ENCODE measurements around the gene SYNPR. TPM values are rescaled to one million over a fixed set of nuclear protein-coding genes. Genes with fewer than 3 reads are reported as not detected.

Gene SYNPR
- total RNA-seq, 1 donor = not detected

- TF ChIP-seq CTCF (IDR thresholded peaks at IDR 0.05; ENCODE audit: extremely low read depth, low read depth, low read length) = peak; percentile 85
- Histone ChIP-seq H3K27me3 (ENCODE audit: insufficient read depth, low read length) (peaks cover 10% of the 10 kb centered on the region), H4K20me1 (ENCODE audit: insufficient read depth, low read length) (no peaks in the 10 kb centered on the region), H3K9me3 (ENCODE audit: low read depth, low read length) (no peaks in the 10 kb centered on the region), H3K4me3 (ENCODE audit: insufficient read depth, low read length) (no peak overlapping the region), H3K4me2 (ENCODE audit: insufficient read depth, low read length) (no peak overlapping the region), H3K79me2 (ENCODE audit: insufficient read depth, low read length) (no peaks in the 10 kb centered on the region), H3K36me3 (ENCODE audit: insufficient read depth, low read length) (no peaks in the 10 kb centered on the region), H3K27ac (ENCODE audit: low read depth, low read length) (no peak overlapping the region), H2AFZ (ENCODE audit: low read length) (no peak overlapping the region), H3K4me1 (ENCODE audit: insufficient read depth, low read length) (peaks cover 13% of the 10 kb centered on the region)
- DNase-seq (ENCODE audit: insufficient read length, low spot score, missing footprints) = peak; percentile 13
These were observed 73.3 kb downstream of the SYNPR start for GRCh38 chr3:63351159-63352007.

- no peak overlapping the region for H3K4me3 ChIP-seq (ENCODE audit: insufficient read depth, low read length)
- H3K79me2 ChIP-seq (ENCODE audit: insufficient read depth, low read length) = no peaks in the 10 kb centered on the region
- H2AFZ ChIP-seq (ENCODE audit: low read length) = no peak overlapping the region
- DNase-seq (ENCODE audit: insufficient read length, low spot score, missing footprints) = no peak
- no peaks in the 10 kb centered on the region for H3K36me3 ChIP-seq (ENCODE audit: insufficient read depth, low read length)
- H3K27me3 ChIP-seq (ENCODE audit: insufficient read depth, low read length) = peaks cover 10% of the 10 kb centered on the region
- no peak overlapping the region for H3K27ac ChIP-seq (ENCODE audit: low read depth, low read length)
- H3K4me1 ChIP-seq (ENCODE audit: insufficient read depth, low read length) = peaks cover 13% of the 10 kb centered on the region
- no peaks in the 10 kb centered on the region for H4K20me1 ChIP-seq (ENCODE audit: insufficient read depth, low read length)
- H3K9me3 ChIP-seq (ENCODE audit: low read depth, low read length) = no peaks in the 10 kb centered on the region
- TF ChIP-seq CTCF (IDR thresholded peaks at IDR 0.05; ENCODE audit: extremely low read depth, low read depth, low read length) = no peak
- no peak overlapping the region for H3K4me2 ChIP-seq (ENCODE audit: insufficient read depth, low read length)
These were observed 73.8 kb downstream of the SYNPR start for GRCh38 chr3:63352008-63352279.

- Histone ChIP-seq H3K9me3 (ENCODE audit: low read depth, low read length) (no peaks in the 10 kb centered on the region), H3K27ac (ENCODE audit: low read depth, low read length) (no peak overlapping the region), H2AFZ (ENCODE audit: low read length) (peak overlapping the region; percentile 24), H3K79me2 (ENCODE audit: insufficient read depth, low read length) (no peaks in the 10 kb centered on the region), H4K20me1 (ENCODE audit: insufficient read depth, low read length) (no peaks in the 10 kb centered on the region), H3K4me1 (ENCODE audit: insufficient read depth, low read length) (peaks cover 13% of the 10 kb centered on the region), H3K36me3 (ENCODE audit: insufficient read depth, low read length) (no peaks in the 10 kb centered on the region), H3K4me3 (ENCODE audit: insufficient read depth, low read length) (no peak overlapping the region), H3K4me2 (ENCODE audit: insufficient read depth, low read length) (peak overlapping the region; percentile 58), H3K27me3 (ENCODE audit: insufficient read depth, low read length) (peaks cover 10% of the 10 kb centered on the region)
- peak; percentile 37 for DNase-seq (ENCODE audit: insufficient read length, low spot score, missing footprints)
- TF ChIP-seq CTCF (IDR thresholded peaks at IDR 0.05; ENCODE audit: extremely low read depth, low read depth, low read length) = no peak
These were observed 75.3 kb downstream of the SYNPR start for GRCh38 chr3:63353383-63353782.

GRCh38 chr3:63354160-63354559 lies 76.1 kb downstream of the SYNPR start:
- peaks cover 10% of the 10 kb centered on the region for H3K27me3 ChIP-seq (ENCODE audit: insufficient read depth, low read length)
- DNase-seq (ENCODE audit: insufficient read length, low spot score, missing footprints) = no peak
- TF ChIP-seq CTCF (IDR thresholded peaks at IDR 0.05; ENCODE audit: extremely low read depth, low read depth, low read length) = no peak
- H4K20me1 ChIP-seq (ENCODE audit: insufficient read depth, low read length) = no peaks in the 10 kb centered on the region
- no peaks in the 10 kb centered on the region for H3K36me3 ChIP-seq (ENCODE audit: insufficient read depth, low read length)
- H3K9me3 ChIP-seq (ENCODE audit: low read depth, low read length) = no peaks in the 10 kb centered on the region
- H3K4me1 ChIP-seq (ENCODE audit: insufficient read depth, low read length) = peaks cover 13% of the 10 kb centered on the region
- no peak overlapping the region for H2AFZ ChIP-seq (ENCODE audit: low read length)
- no peak overlapping the region for H3K27ac ChIP-seq (ENCODE audit: low read depth, low read length)
- H3K79me2 ChIP-seq (ENCODE audit: insufficient read depth, low read length) = no peaks in the 10 kb centered on the region
- H3K4me2 ChIP-seq (ENCODE audit: insufficient read depth, low read length) = no peak overlapping the region
- H3K4me3 ChIP-seq (ENCODE audit: insufficient read depth, low read length) = no peak overlapping the region
